H9 (cell line): ENCODE data around the gene HOXB1. TPM values are rescaled to one million over a fixed set of nuclear protein-coding genes. Genes with fewer than 3 reads are reported as not detected.

Source experiments
- DNase-seq: peaks from one replicate; pipeline ENCODE4 v3.0.0-alpha.2; 2017
- H2AFZ ChIP-seq: one replicate; pipeline ENCODE4 v1.6.1; 2013; ENCODE audit warnings: mild to moderate bottlenecking, low read length, control low read depth, moderate library complexity
- H2AK5ac ChIP-seq: 2 replicates; pipeline ENCODE4 v1.6.1; 2013; ENCODE audit warnings: low read length, control low read depth, mixed read lengths; ENCODE audit not compliant: insufficient read length
- H2BK120ac ChIP-seq: one replicate; pipeline ENCODE4 v1.6.1; 2013; ENCODE audit warnings: low read depth, mild to moderate bottlenecking, low read length, control low read depth, inconsistent platforms; ENCODE audit not compliant: poor library complexity, severe bottlenecking
- H2BK12ac ChIP-seq: 2 replicates; pipeline ENCODE4 v1.6.1; 2013; ENCODE audit warnings: low read length, control low read depth, mixed read lengths, low read depth; ENCODE audit not compliant: insufficient read length
- H2BK15ac ChIP-seq: 2 replicates; pipeline ENCODE4 v1.6.1; 2013; ENCODE audit warnings: low read depth, low read length, control low read depth
- H2BK20ac ChIP-seq: one replicate; pipeline ENCODE4 v1.6.1; 2013; ENCODE audit warnings: low read depth, mild to moderate bottlenecking, low read length, control low read depth, inconsistent platforms; ENCODE audit not compliant: poor library complexity, severe bottlenecking
- H2BK5ac ChIP-seq: 2 replicates; pipeline ENCODE4 v1.6.1; 2013; ENCODE audit warnings: low read length, control low read depth, mixed read lengths; ENCODE audit not compliant: insufficient read length
- H3K14ac ChIP-seq: 2 replicates; pipeline ENCODE4 v1.6.1; 2013; ENCODE audit warnings: low read length, control low read depth; ENCODE audit not compliant: insufficient read depth
- H3K18ac ChIP-seq: 2 replicates; pipeline ENCODE4 v1.6.1; 2013; ENCODE audit warnings: low read depth, mild to moderate bottlenecking, mixed read lengths, low read length, control low read depth; ENCODE audit not compliant: insufficient read length
- H3K23ac ChIP-seq: 2 replicates; pipeline ENCODE4 v1.6.1; 2013; ENCODE audit warnings: low read length, control low read depth, mixed read lengths, low read depth; ENCODE audit not compliant: insufficient read length
- H3K23me2 ChIP-seq: 2 replicates; pipeline ENCODE4 v1.6.1; 2013; ENCODE audit warnings: low read depth, mild to moderate bottlenecking, mixed read lengths, low read length, control low read depth; ENCODE audit not compliant: insufficient read length, poor library complexity, severe bottlenecking
- H3K27ac ChIP-seq: 2 replicates; pipeline ENCODE4 v1.5.1; 2013; ENCODE audit warnings: low read length, control low read depth, mixed read lengths, low read depth; ENCODE audit not compliant: insufficient read length
- H3K27me3 ChIP-seq: 2 replicates; pipeline ENCODE4 v1.6.1; 2013; ENCODE audit warnings: low read length, control low read depth, inconsistent platforms; ENCODE audit not compliant: insufficient read depth
- H3K4ac ChIP-seq: 2 replicates; pipeline ENCODE4 v1.6.1; 2013; ENCODE audit warnings: low read depth, mild to moderate bottlenecking, control low read depth, inconsistent platforms, low read length, moderate library complexity
- H3K4me1 ChIP-seq: 2 replicates; pipeline ENCODE4 v1.6.1; 2013; ENCODE audit warnings: low read length, control low read depth, inconsistent platforms; ENCODE audit not compliant: insufficient read depth
- H3K4me2 ChIP-seq: 2 replicates; pipeline ENCODE4 v1.6.1; 2013; ENCODE audit warnings: low read length, control low read depth, mixed read lengths; ENCODE audit not compliant: insufficient read length, insufficient read depth
- H3K56ac ChIP-seq: 2 replicates; pipeline ENCODE4 v1.6.1; 2013; ENCODE audit warnings: low read depth, mild to moderate bottlenecking, mixed read lengths, low read length, control low read depth; ENCODE audit not compliant: insufficient read length
- H3K79me1 ChIP-seq: 2 replicates; pipeline ENCODE4 v1.6.1; 2013; ENCODE audit warnings: low read depth, mild to moderate bottlenecking, moderate library complexity, low read length, control low read depth, inconsistent platforms; ENCODE audit not compliant: insufficient read depth, poor library complexity, severe bottlenecking
- H3K79me2 ChIP-seq: 2 replicates; pipeline ENCODE4 v1.6.1; 2013; ENCODE audit warnings: low read length, control low read depth, inconsistent platforms; ENCODE audit not compliant: insufficient read depth
- H3K9ac ChIP-seq: 2 replicates; pipeline ENCODE4 v1.6.1; 2013; ENCODE audit warnings: low read length, control low read depth, mixed read lengths; ENCODE audit not compliant: insufficient read length; ENCODE audit errors: extremely low read depth
- H3K9me3 ChIP-seq: one replicate; pipeline ENCODE4 v1.6.1; 2013; ENCODE audit warnings: low read depth, low read length, inconsistent platforms; ENCODE audit not compliant: control insufficient read depth
- H3T11ph ChIP-seq: one replicate; pipeline ENCODE4 v1.6.1; 2013; ENCODE audit warnings: mild to moderate bottlenecking, low read length, control low read depth, inconsistent platforms
- H4K20me1 ChIP-seq: one replicate; pipeline ENCODE4 v1.6.1; 2013; ENCODE audit not compliant: control insufficient read depth, insufficient read length, insufficient read depth
- H4K5ac ChIP-seq: 2 replicates; pipeline ENCODE4 v1.6.1; 2013; ENCODE audit warnings: low read depth, mild to moderate bottlenecking, mixed read lengths, low read length, control low read depth; ENCODE audit not compliant: insufficient read length
- H4K8ac ChIP-seq: replicated peaks from 2 replicates; pipeline ENCODE4 v1.6.1; 2013; ENCODE audit warnings: low read length, control low read depth, mixed read lengths, low read depth; ENCODE audit not compliant: insufficient read length
- H4K91ac ChIP-seq: 2 replicates; pipeline ENCODE4 v1.6.1; 2013; ENCODE audit warnings: low read depth, mild to moderate bottlenecking, moderate library complexity, mixed read lengths, low read length, control low read depth; ENCODE audit not compliant: insufficient read length
- H3K27ac Mint-ChIP-seq, 3 experiments: 2 replicates in 2 of 3; 3 replicates in 1 of 3; pipeline ENCODE4 v1.8.0; 2020 to 2021; ENCODE audit warnings: mixed read lengths in 3 of 3, mild to moderate bottlenecking in 1 of 3, moderate library complexity in 1 of 3
- H3K27me3 Mint-ChIP-seq: 2 replicates; pipeline ENCODE4 v1.8.0; 2021; ENCODE audit warnings: low read depth, mild to moderate bottlenecking, moderate library complexity, mixed read lengths
- H3K36me3 Mint-ChIP-seq, 3 experiments: 2 replicates in 2 of 3; 3 replicates in 1 of 3; pipeline ENCODE4 v1.8.0; 2020 to 2021; ENCODE audit warnings: low read depth in 3 of 3, mixed read lengths in 3 of 3; ENCODE audit not compliant: insufficient read depth in 1 of 3
- H3K4me1 Mint-ChIP-seq, 2 experiments: 2 replicates each; pipeline ENCODE4 v1.8.0; 2020; ENCODE audit warnings: mixed read lengths in 2 of 2
- H3K4me3 Mint-ChIP-seq, 2 experiments: 2 replicates in 1 of 2; 3 replicates in 1 of 2; pipeline ENCODE4 v1.8.0; 2020 to 2021; ENCODE audit warnings: mild to moderate bottlenecking in 2 of 2, mixed read lengths in 2 of 2, moderate library complexity in 1 of 2
- H3K9me3 Mint-ChIP-seq, 2 experiments: 2 replicates in 1 of 2; 3 replicates in 1 of 2; pipeline ENCODE4 v1.8.0; 2020; ENCODE audit warnings: mild to moderate bottlenecking in 2 of 2, mixed read lengths in 2 of 2, moderate library complexity in 1 of 2
- CTCF ChIP-seq: fragments of 200-600 bp; sonication (generic); conservative IDR thresholded peaks from 3 replicates; pipeline ENCODE4 v1.8.0; 2021; ENCODE audit warnings: antibody characterized with exemption, mild to moderate bottlenecking
- WGBS: extraction: QIAGEN DNeasy Blood & Tissue Kit; methylation state at CpG from one replicate; pipeline ENCODE4 v1.1.7; 2013; ENCODE audit warnings: missing lambda C conversion rate, low lambda C conversion rate, mixed read lengths; ENCODE audit not compliant: insufficient read length; ENCODE audit errors: extremely low coverage; 5-methylcytosine and 5-hydroxymethylcytosine counted together
- total RNA-seq: library from RNA; stranded (reverse); gene quantifications from 2 replicates; pipeline ENCODE4 v1.2.1, GENCODE V29; 2021

HOXB1 gene
- total RNA-seq, 1 experiment from 2014 or later, result not detected

- Histone ChIP-seq H3K23me2 (no peaks in the 10 kb centered on the region), H3T11ph (no peak overlapping the region), H3K9ac (no peak overlapping the region), H2AK5ac (no peak overlapping the region), H2BK120ac (no peak overlapping the region), H3K23ac (no peak overlapping the region), H3K27me3 (peaks cover 99% of the 10 kb centered on the region), H3K27ac (no peak overlapping the region), H3K56ac (no peak overlapping the region), H2BK15ac (no peak overlapping the region), H2BK5ac (no peak overlapping the region), H3K14ac (no peak overlapping the region), H4K5ac (no peak overlapping the region), H4K91ac (no peak overlapping the region), H3K4me1 (peaks cover 2% of the 10 kb centered on the region; the same call in 1 of the 2 replicates), H2BK12ac (no peak overlapping the region), H3K18ac (no peak overlapping the region), H3K79me2 (no peaks in the 10 kb centered on the region), H3K4me2 (no peak overlapping the region), H3K79me1 (no peaks in the 10 kb centered on the region), H4K20me1 (peaks cover 2% of the 10 kb centered on the region), H2AFZ (no peak overlapping the region), H4K8ac (no peak overlapping the region), H3K4ac (no peak overlapping the region), H2BK20ac (no peak overlapping the region), H3K9me3 (no peaks in the 10 kb centered on the region)
- Mint-ChIP-seq H3K27me3 (peaks cover 56% of the 10 kb centered on the region), H3K27ac (no peak overlapping the region), H3K9me3 (peaks cover 0 to 4% of the 10 kb centered on the region in 2 experiments; a peak in 2 of 5 replicates), H3K36me3 (peaks cover 0 to 2% (median 0%) of the 10 kb centered on the region in 3 experiments; a peak in 2 of 7 replicates), H3K4me1 (peaks cover 1 to 11% of the 10 kb centered on the region in 2 experiments; a peak in 3 of 4 replicates), H3K4me3 (peak overlapping the region in 1 of 2 experiments; percentile 47; a peak in 2 of 5 replicates)
- no CpG with 5 or more reads among the region's 6 CpGs for WGBS
- DNase-seq, result no peak
- TF ChIP-seq CTCF, result no peak
Observed at GRCh38 chr17:48563385-48563838, 32.6 kb upstream of the HOXB1 start.
